Neuronal stem cell (in vitro differentiated cells): Measurements from ENCODE around the gene LY6G6C. TPM values are rescaled to one million over a fixed set of nuclear protein-coding genes. Genes with fewer than 3 reads are reported as not detected.

Experiments
- DNase-seq: peaks from one replicate; pipeline ENCODE4 v3.0.0-alpha.2; 2013; ENCODE audit warnings: low spot score
- H2AFZ ChIP-seq: one replicate; pipeline ENCODE4 v1.6.1; 2013; ENCODE audit warnings: mild to moderate bottlenecking, low read length, inconsistent platforms
- H2AK5ac ChIP-seq: 2 replicates; pipeline ENCODE4 v1.6.1; 2013; ENCODE audit warnings: low read depth, mild to moderate bottlenecking, inconsistent platforms, low read length, moderate library complexity, mixed read lengths
- H2BK120ac ChIP-seq: 2 replicates; pipeline ENCODE4 v1.6.1; 2013; ENCODE audit warnings: low read depth, mild to moderate bottlenecking, inconsistent platforms, low read length, moderate library complexity, mixed read lengths
- H2BK12ac ChIP-seq: one replicate; pipeline ENCODE4 v1.6.1; 2013; ENCODE audit warnings: low read length, inconsistent platforms
- H2BK15ac ChIP-seq: 2 replicates; pipeline ENCODE4 v1.6.1; 2013; ENCODE audit warnings: mild to moderate bottlenecking, low read length, inconsistent platforms, mixed read lengths
- H2BK5ac ChIP-seq: one replicate; pipeline ENCODE4 v1.6.1; 2013; ENCODE audit warnings: inconsistent platforms, mild to moderate bottlenecking, low read length, moderate library complexity
- H3K14ac ChIP-seq: one replicate; pipeline ENCODE4 v1.6.1; 2013; ENCODE audit warnings: low read length, inconsistent platforms
- H3K18ac ChIP-seq: 2 replicates; pipeline ENCODE4 v1.6.1; 2013; ENCODE audit warnings: low read length, inconsistent platforms
- H3K23ac ChIP-seq: 2 replicates; pipeline ENCODE4 v1.6.1; 2013; ENCODE audit warnings: low read depth, mild to moderate bottlenecking, mixed read lengths, low read length, inconsistent platforms; ENCODE audit not compliant: poor library complexity
- H3K27ac ChIP-seq: replicated peaks from 3 replicates; pipeline ENCODE4 v1.5.1; 2013; ENCODE audit warnings: low read length, inconsistent platforms
- H3K27me3 ChIP-seq, 3 experiments: 2 replicates each; pipeline ENCODE4 v1.6.1; 2013; ENCODE audit warnings: low read length in 3 of 3, mild to moderate bottlenecking in 2 of 3, inconsistent platforms in 1 of 3, low read depth in 1 of 3, mixed read lengths in 1 of 3, moderate library complexity in 1 of 3; ENCODE audit not compliant: control insufficient read depth in 3 of 3, insufficient read depth in 3 of 3
- H3K36me3 ChIP-seq, 2 donors: replicated peaks in 1 of 2; 2 replicates each; pipeline ENCODE4 v1.6.1; 2013; ENCODE audit warnings: low read length in 2 of 2; ENCODE audit not compliant: control insufficient read depth in 2 of 2, insufficient read depth in 2 of 2
- H3K4ac ChIP-seq: 2 replicates; pipeline ENCODE4 v1.6.1; 2013; ENCODE audit warnings: inconsistent platforms, mild to moderate bottlenecking, low read length, moderate library complexity
- H3K4me1 ChIP-seq, 2 donors: 1 replicate in 1 of 2; 2 replicates in 1 of 2; pipeline ENCODE4 v1.6.1; 2013; ENCODE audit warnings: low read length in 2 of 2, low read depth in 1 of 2; ENCODE audit not compliant: control insufficient read depth in 2 of 2, insufficient read depth in 1 of 2
- H3K4me2 ChIP-seq: one replicate; pipeline ENCODE4 v1.6.1; 2013; ENCODE audit warnings: mild to moderate bottlenecking, low read length, inconsistent platforms; ENCODE audit not compliant: insufficient read depth, poor library complexity, severe bottlenecking
- H3K4me3 ChIP-seq, 2 donors: 2 replicates each; pipeline ENCODE4 v1.5.1; 2013; ENCODE audit warnings: low read length in 2 of 2, mild to moderate bottlenecking in 2 of 2, inconsistent platforms in 1 of 2, moderate library complexity in 1 of 2
- H3K79me1 ChIP-seq: one replicate; pipeline ENCODE4 v1.6.1; 2013; ENCODE audit warnings: low read depth, mild to moderate bottlenecking, inconsistent platforms, low read length, moderate library complexity
- H3K9ac ChIP-seq: one replicate; pipeline ENCODE4 v1.6.1; 2013; ENCODE audit warnings: mild to moderate bottlenecking, low read depth, low read length, inconsistent platforms; ENCODE audit not compliant: poor library complexity
- H3K9me3 ChIP-seq, 2 donors: replicated peaks in 1 of 2; 2 replicates each; pipeline versions ENCODE3 to v1.6.1; 2013; ENCODE audit warnings: low read length in 2 of 2, mild to moderate bottlenecking in 2 of 2, inconsistent platforms in 1 of 2, low read depth in 1 of 2, mixed read lengths in 1 of 2, moderate library complexity in 1 of 2; ENCODE audit not compliant: control insufficient read depth in 2 of 2, insufficient read depth in 1 of 2
- H4K8ac ChIP-seq: one replicate; pipeline ENCODE4 v1.6.1; 2013; ENCODE audit warnings: low read depth, mild to moderate bottlenecking, inconsistent platforms, low read length, moderate library complexity
- H4K91ac ChIP-seq: one replicate; pipeline ENCODE4 v1.6.1; 2013; ENCODE audit warnings: low read length, low read depth, mild to moderate bottlenecking, inconsistent platforms; ENCODE audit not compliant: poor library complexity
- WGBS, 2 donors: extraction: QIAGEN DNeasy Blood & Tissue Kit; methylation state at CpG; one replicate each; pipeline ENCODE4 v1.1.7; 2013; ENCODE audit warnings: missing lambda C conversion rate in 2 of 2, mixed read lengths in 1 of 2; ENCODE audit not compliant: insufficient read length in 2 of 2, insufficient replicate concordance in 1 of 2; ENCODE audit errors: extremely low coverage in 2 of 2; 5-methylcytosine and 5-hydroxymethylcytosine counted together
- polyA plus RNA-seq, 2 experiments: library from polyadenylated mRNA; stranded (reverse); fragments of 200-250 nt; gene quantifications; one replicate each; pipeline ENCODE4 v1.2.3, GENCODE V29; 2013

Gene LY6G6C, protein sequence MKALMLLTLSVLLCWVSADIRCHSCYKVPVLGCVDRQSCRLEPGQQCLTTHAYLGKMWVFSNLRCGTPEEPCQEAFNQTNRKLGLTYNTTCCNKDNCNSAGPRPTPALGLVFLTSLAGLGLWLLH
- 0.57 TPM for polyA plus RNA-seq (2013, experiment 1 of 2)
- 0.66 TPM for polyA plus RNA-seq (2013, experiment 2 of 2)

DNA sequence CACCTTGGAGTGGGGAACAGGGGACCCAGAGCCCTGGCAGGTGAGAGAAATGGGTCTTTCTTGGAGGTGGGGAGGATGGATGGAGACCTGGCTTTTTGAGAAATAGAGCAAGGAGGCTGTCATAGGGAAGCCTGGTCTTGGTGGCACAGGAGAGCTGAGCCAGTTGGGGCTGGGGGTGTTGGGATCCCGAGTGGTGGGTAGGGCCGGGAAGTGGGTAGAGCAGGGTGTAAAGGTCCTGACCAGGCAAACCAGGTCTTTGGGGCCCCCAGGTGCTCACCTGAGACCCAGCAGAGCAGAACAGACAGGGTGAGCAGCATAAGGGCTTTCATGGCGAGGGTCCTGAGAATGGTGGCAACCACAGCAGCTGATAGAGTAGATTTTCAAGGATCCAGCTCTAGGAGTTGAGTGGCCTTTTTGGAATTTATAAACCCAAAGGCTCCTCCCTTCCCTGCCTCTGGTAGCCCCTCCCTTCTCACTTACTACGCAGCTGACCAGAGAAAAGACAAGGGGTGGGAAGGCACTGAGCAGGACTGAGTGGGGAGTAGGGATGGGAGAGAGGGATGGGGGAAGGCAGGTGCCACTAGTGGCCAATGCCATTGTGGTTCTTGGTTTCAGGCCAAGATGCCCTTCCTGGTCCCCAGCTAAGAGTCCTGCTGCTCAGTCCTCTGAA is at the start of gene LY6G6C:
TSS of gene LY6G6C (minus strand) at position 396 of the 670 bp plus-strand sequence. CDS start at position 329, 67 bp downstream.
- no peak within 1 kb of the TSS for H3K27ac ChIP-seq
- no peak within 1 kb of the TSS for H3K14ac ChIP-seq
- H4K91ac ChIP-seq, result no peak within 1 kb of the TSS
- H2AFZ ChIP-seq, result no peak within 1 kb of the TSS
- peak within 1 kb of the TSS; percentile 90 for H2BK120ac ChIP-seq
- H3K4me3 ChIP-seq, result no peak within 1 kb of the TSS
- no peak within 1 kb of the TSS for H2BK12ac ChIP-seq
- peaks cover 0 to 3% (median 0%) of the 10 kb centered on the region in 3 experiments for H3K27me3 ChIP-seq
- no CpG with 5 or more reads among the region's 4 CpGs for WGBS, 2 donors
- DNase-seq, result no peak
- no peak within 1 kb of the TSS for H3K9ac ChIP-seq
- no peaks in the 10 kb centered on the region for H3K9me3 ChIP-seq
- H2BK15ac ChIP-seq, result no peak within 1 kb of the TSS
- H3K36me3 ChIP-seq, result peaks cover 14 to 19% of the 10 kb centered on the region in 2 donors
- peak within 1 kb of the TSS; percentile 4 for H2BK5ac ChIP-seq
- H3K23ac ChIP-seq, result peak within 1 kb of the TSS; percentile 95
- H3K4ac ChIP-seq, result no peak within 1 kb of the TSS
- H4K8ac ChIP-seq, result no peak within 1 kb of the TSS
- H2AK5ac ChIP-seq, result peak within 1 kb of the TSS; percentile 47
- no peaks in the 10 kb centered on the region for H3K4me1 ChIP-seq
- no peaks in the 10 kb centered on the region for H3K79me1 ChIP-seq
- no peak within 1 kb of the TSS for H3K18ac ChIP-seq
- H3K4me2 ChIP-seq, result no peak within 1 kb of the TSS

DNA sequence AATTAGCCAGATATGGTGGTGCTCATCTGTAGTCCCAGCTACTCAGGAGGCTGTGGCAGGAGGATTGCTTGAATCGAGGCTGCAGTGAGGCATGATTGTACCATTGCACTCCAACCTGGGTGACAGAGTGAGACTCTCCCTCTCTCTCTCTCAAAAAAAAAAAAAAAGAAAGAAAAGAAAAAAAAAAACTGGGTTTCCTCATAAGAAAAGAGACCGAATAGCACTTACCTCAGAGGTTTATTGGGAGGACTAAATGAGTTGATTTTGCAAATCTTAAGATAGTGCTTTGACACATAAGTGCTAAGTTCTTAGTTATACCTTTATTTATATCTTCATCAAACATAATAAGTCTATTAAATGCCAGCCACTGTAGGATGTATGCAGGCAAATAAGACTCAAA is 49.3 kb upstream of the LY6G6C start:
- DNase-seq, result no peak
- Histone ChIP-seq H2BK5ac (no peak overlapping the region), H3K4me3 (no peak overlapping the region)

DNA sequence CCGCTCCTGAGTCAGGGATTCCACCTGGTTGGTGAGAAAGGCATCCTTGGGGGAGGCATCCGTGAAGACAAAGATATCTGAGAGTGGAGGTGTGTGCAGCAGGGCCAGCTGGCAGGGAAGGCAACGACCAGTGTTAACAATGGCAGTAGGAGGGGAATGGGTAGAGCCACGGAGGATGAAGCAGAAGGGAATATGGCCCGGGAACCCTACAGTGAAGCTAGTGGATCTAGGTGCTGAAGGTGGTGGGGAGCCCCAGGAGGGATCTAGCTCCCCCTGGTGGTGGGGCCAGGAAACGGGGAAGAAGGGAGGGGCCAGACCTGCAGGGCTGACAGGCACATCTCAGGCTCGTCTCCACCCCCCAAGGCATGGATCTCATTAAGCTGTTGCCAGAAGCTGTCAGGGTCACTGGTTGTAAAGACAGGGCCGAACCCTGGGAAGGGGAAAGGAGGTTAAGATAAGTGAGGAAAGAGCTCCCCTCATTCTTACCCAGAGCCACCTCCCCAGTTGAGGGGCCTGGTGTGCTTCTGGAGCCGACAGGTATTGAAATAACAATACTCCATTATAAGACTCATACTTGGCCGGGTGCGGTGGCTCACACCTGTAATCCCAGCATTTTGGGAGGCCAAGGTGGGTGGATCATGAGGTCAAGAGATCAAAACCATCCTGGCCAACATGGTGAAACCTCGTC is 48.3 kb upstream of the LY6G6C start:
- Histone ChIP-seq H2BK120ac (no peak overlapping the region), H2BK12ac (no peak overlapping the region), H3K18ac (no peak overlapping the region), H3K79me1 (no peaks in the 10 kb centered on the region), H3K14ac (no peak overlapping the region), H3K4me1 (peaks cover 0 to 8% of the 10 kb centered on the region in 2 donors), H4K8ac (no peak overlapping the region), H2BK15ac (no peak overlapping the region), H3K4me3 (no peak overlapping the region), H3K23ac (peak overlapping the region; percentile 37), H3K27ac (no peak overlapping the region), H4K91ac (no peak overlapping the region), H3K9ac (no peak overlapping the region), H2BK5ac (peak overlapping the region; percentile 32), H3K4ac (no peak overlapping the region), H3K27me3 (no peaks in the 10 kb centered on the region), H3K4me2 (no peak overlapping the region), H3K36me3 (peaks cover 0 to 6% of the 10 kb centered on the region in 2 donors), H2AFZ (no peak overlapping the region), H3K9me3 (peaks cover 0 to 1% of the 10 kb centered on the region in 2 donors), H2AK5ac (no peak overlapping the region)
- no peak for DNase-seq
- WGBS, 2 donors, result no CpG with 5 or more reads among the region's 12 CpGs

More for the DNA sequence above, 49.3 kb upstream of the LY6G6C start:
- H3K4me1 ChIP-seq, result peaks cover 0 to 7% of the 10 kb centered on the region in 2 donors
- H3K9ac ChIP-seq, result no peak overlapping the region
- H3K36me3 ChIP-seq, result no peaks in the 10 kb centered on the region
- H2AFZ ChIP-seq, result no peak overlapping the region
- H3K27me3 ChIP-seq, result no peaks in the 10 kb centered on the region
- no peak overlapping the region for H2BK120ac ChIP-seq
- no peak overlapping the region for H4K91ac ChIP-seq
- H2BK12ac ChIP-seq, result no peak overlapping the region
- no peak overlapping the region for H3K18ac ChIP-seq
- H3K27ac ChIP-seq, result no peak overlapping the region
- no peak overlapping the region for H2AK5ac ChIP-seq
- WGBS, 2 donors, result no CpG with 5 or more reads among the region's 2 CpGs
- H4K8ac ChIP-seq, result no peak overlapping the region
- no peak overlapping the region for H3K23ac ChIP-seq
- no peaks in the 10 kb centered on the region for H3K79me1 ChIP-seq
- no peak overlapping the region for H3K4ac ChIP-seq
- no peak overlapping the region for H3K4me2 ChIP-seq
- H3K9me3 ChIP-seq, result peaks cover 0 to 1% of the 10 kb centered on the region in 2 donors
- H2BK15ac ChIP-seq, result no peak overlapping the region
- no peak overlapping the region for H3K14ac ChIP-seq
